ENCODE measurements around the gene CCDC18. TPM values are rescaled to one million over a fixed set of nuclear protein-coding genes. Genes with fewer than 3 reads are reported as not detected.

Gene CCDC18
- total and polyA plus RNA-seq, 2 donors from 2014 or later: 1.2 to 3.9 TPM

DNA sequence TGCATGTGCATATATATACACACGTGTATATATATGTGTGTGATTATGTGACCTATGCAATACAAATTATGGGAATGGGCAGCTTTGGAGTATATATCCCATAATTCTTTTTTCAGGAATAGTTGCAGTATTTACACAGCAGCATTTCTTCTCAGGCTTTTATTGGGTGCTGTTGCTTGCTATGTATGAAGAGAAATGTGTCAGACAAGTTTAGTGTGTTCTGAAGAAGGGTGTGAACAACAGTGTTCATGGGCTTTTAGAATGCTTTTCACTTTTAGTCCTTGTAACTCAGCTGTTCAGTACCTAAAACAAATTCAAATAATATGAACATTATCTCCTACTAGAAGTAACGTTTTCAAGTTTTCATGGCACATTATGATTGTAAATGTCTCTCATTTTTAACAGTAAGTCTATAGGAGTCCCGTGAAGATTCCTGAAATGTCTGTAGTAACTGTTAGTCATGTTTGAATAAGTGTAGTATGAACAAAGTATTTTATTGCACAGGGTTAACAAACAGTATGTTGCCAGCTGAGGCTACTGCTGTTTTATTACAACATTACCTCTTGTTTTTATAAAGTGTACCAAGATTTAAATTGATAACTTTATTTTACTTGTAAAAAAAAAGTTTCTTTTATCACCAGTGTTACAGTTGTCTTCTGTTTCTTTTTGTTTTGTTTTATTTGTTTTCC is 42.8 kb upstream of the CCDC18 start:
- H3K9ac ChIP-seq (ENCODE audit: low read length in 3 of 3): no peak overlapping the region
- intact Hi-C loops (cut with DNase I): no loop called here
- FAIRE-seq (peak; percentile 44), DNase-seq (no peak)
- no peaks in the 10 kb centered on the region for H3K9me3 ChIP-seq (ENCODE audit: control insufficient read depth in 2 of 3, insufficient read depth in 1 of 3, low read length in 3 of 3)
- TF ChIP-seq CTCF (IDR thresholded peaks at IDR 0.05; ENCODE audit: borderline replicate concordance, extremely low read depth, insufficient read depth): no peak
- H3K36me3 ChIP-seq (ENCODE audit: control insufficient read depth in 2 of 3, insufficient read depth in 3 of 3, low read length in 3 of 3): peaks cover 4 to 23% (median 16%) of the 10 kb centered on the region in 3 donors
- no peak overlapping the region for H3K4me3 ChIP-seq (ENCODE audit: low read length in 3 of 3)
- H3K4me1 ChIP-seq (ENCODE audit: control insufficient read depth in 2 of 3, insufficient read depth in 2 of 3, low read depth in 1 of 3, low read length in 3 of 3): no peaks in the 10 kb centered on the region
- H3K27me3 ChIP-seq (ENCODE audit: control insufficient read depth, insufficient read depth, low read length): no peaks in the 10 kb centered on the region
- H3K27ac ChIP-seq (ENCODE audit: low read depth in 2 of 2, low read length in 2 of 2): no peak overlapping the region

DNA sequence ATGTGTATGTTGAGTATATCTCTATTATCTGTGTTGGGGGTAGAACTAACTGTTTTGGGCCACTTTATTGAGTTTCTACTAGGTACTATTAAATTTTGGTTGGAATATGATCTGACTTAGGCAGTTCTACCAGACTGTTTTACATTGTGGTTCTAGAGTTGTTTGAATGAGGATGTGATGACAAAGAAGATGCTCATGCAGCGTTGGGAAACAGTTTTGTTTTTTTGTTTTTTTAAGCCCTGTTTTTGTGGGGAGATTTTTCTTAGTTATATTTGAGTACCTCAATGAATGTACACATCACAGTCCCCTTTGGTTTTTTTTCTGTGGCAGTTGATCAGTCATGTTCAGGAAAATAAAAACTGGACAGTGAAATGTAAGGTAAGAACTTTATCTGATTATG is 40.4 kb upstream of the CCDC18 start:
- intact Hi-C loops (cut with DNase I): no loop called here
- H3K9me3 ChIP-seq (ENCODE audit: control insufficient read depth in 2 of 3, insufficient read depth in 1 of 3, low read length in 3 of 3): no peaks in the 10 kb centered on the region
- H3K27ac ChIP-seq (ENCODE audit: low read depth in 2 of 2, low read length in 2 of 2): no peak overlapping the region
- no peak overlapping the region for H3K4me3 ChIP-seq (ENCODE audit: low read length in 3 of 3)
- DNase-seq (no peak), FAIRE-seq (no peak)
- no peak for TF ChIP-seq CTCF (IDR thresholded peaks at IDR 0.05; ENCODE audit: borderline replicate concordance, extremely low read depth, insufficient read depth)
- no peaks in the 10 kb centered on the region for H3K27me3 ChIP-seq (ENCODE audit: control insufficient read depth, insufficient read depth, low read length)
- no peak overlapping the region for H3K9ac ChIP-seq (ENCODE audit: low read length in 3 of 3)
- H3K36me3 ChIP-seq (ENCODE audit: control insufficient read depth in 2 of 3, insufficient read depth in 3 of 3, low read length in 3 of 3): peaks cover 4 to 23% (median 11%) of the 10 kb centered on the region in 3 donors
- no peaks in the 10 kb centered on the region for H3K4me1 ChIP-seq (ENCODE audit: control insufficient read depth in 2 of 3, insufficient read depth in 2 of 3, low read depth in 1 of 3, low read length in 3 of 3)

- H3K4me1 ChIP-seq (ENCODE audit: control insufficient read depth in 2 of 3, insufficient read depth in 2 of 3, low read depth in 1 of 3, low read length in 3 of 3): no peaks in the 10 kb centered on the region
- H3K27ac ChIP-seq (ENCODE audit: low read depth in 2 of 2, low read length in 2 of 2): no peak overlapping the region
- no peak overlapping the region for H3K4me3 ChIP-seq (ENCODE audit: low read length in 3 of 3)
- no peaks in the 10 kb centered on the region for H3K9me3 ChIP-seq (ENCODE audit: control insufficient read depth in 2 of 3, insufficient read depth in 1 of 3, low read length in 3 of 3)
- H3K9ac ChIP-seq (ENCODE audit: low read length in 3 of 3): no peak overlapping the region
- no peak for DNase-seq
- no peaks in the 10 kb centered on the region for H3K27me3 ChIP-seq (ENCODE audit: control insufficient read depth, insufficient read depth, low read length)
- intact Hi-C loops (cut with DNase I): no loop called here
- no peak for FAIRE-seq
- H3K36me3 ChIP-seq (ENCODE audit: control insufficient read depth in 2 of 3, insufficient read depth in 3 of 3, low read length in 3 of 3): peaks cover 0 to 12% (median 3%) of the 10 kb centered on the region in 3 donors
- TF ChIP-seq CTCF (IDR thresholded peaks at IDR 0.05; ENCODE audit: borderline replicate concordance, extremely low read depth, insufficient read depth): no peak
These were observed 38.4 kb upstream of the CCDC18 start for GRCh38 chr1:93142161-93142560.

GRCh38 chr1:93143136-93143535 is 37.4 kb upstream of the CCDC18 start:
- Histone ChIP-seq H3K4me3 (ENCODE audit: low read length in 3 of 3) (no peak overlapping the region), H3K36me3 (ENCODE audit: control insufficient read depth in 2 of 3, insufficient read depth in 3 of 3, low read length in 3 of 3) (peaks cover 0 to 2% (median 0%) of the 10 kb centered on the region in 3 donors), H3K9me3 (ENCODE audit: control insufficient read depth in 2 of 3, insufficient read depth in 1 of 3, low read length in 3 of 3) (no peaks in the 10 kb centered on the region), H3K27ac (ENCODE audit: low read depth in 2 of 2, low read length in 2 of 2) (no peak overlapping the region), H3K4me1 (ENCODE audit: control insufficient read depth in 2 of 3, insufficient read depth in 2 of 3, low read depth in 1 of 3, low read length in 3 of 3) (no peaks in the 10 kb centered on the region), H3K9ac (ENCODE audit: low read length in 3 of 3) (no peak overlapping the region), H3K27me3 (ENCODE audit: control insufficient read depth, insufficient read depth, low read length) (no peaks in the 10 kb centered on the region)
- intact Hi-C loops (cut with DNase I): no loop called here
- no peak for TF ChIP-seq CTCF (IDR thresholded peaks at IDR 0.05; ENCODE audit: borderline replicate concordance, extremely low read depth, insufficient read depth)
- DNase-seq (no peak), FAIRE-seq (no peak)
